T-helper 1 cell (primary cell): Measurements from ENCODE around the gene PTTG1IP.

Experiments
- DNase-seq, 5 donors: peaks; one replicate each; pipeline ENCODE4 v3.0.0-alpha.2; 2012 to 2020

PTTG1IP gene

GRCh38 chr21:44819283-44820243 is 53.9 kb downstream of the PTTG1IP start:
- no peak for DNase-seq

GRCh38 chr21:44818640-44819011 is 54.9 kb downstream of the PTTG1IP start:
- no peak for DNase-seq

GRCh38 chr21:44817914-44818639 is 55.4 kb downstream of the PTTG1IP start, which contains the start of gene SUMO3:
Gene SUMO3 (minus strand): TSS chr21:44818062. CDS start chr21:44817968, 94 bp downstream.
- peak; percentile 72 to 85 (median 74) for DNase-seq

GRCh38 chr21:44817506-44817880 is 56.0 kb downstream of the PTTG1IP start:
- DNase-seq: peak; percentile 88 to 93 (median 89)

- no peak for DNase-seq
These were observed 56.6 kb downstream of the PTTG1IP start for GRCh38 chr21:44816761-44817505.

- no peak for DNase-seq
These were observed 57.5 kb downstream of the PTTG1IP start for GRCh38 chr21:44815852-44816628.

- DNase-seq: no peak
These were observed 58.3 kb downstream of the PTTG1IP start for GRCh38 chr21:44815225-44815624.

- no peak for DNase-seq
These were observed 58.9 kb downstream of the PTTG1IP start for GRCh38 chr21:44814498-44815023.

- no peak for DNase-seq
These were observed 59.8 kb downstream of the PTTG1IP start for GRCh38 chr21:44813727-44814126.

GRCh38 chr21:44813149-44813548 is 60.3 kb downstream of the PTTG1IP start:
- DNase-seq: no peak

- no peak for DNase-seq
These were observed 60.9 kb downstream of the PTTG1IP start for GRCh38 chr21:44812640-44813039.

GRCh38 chr21:44810779-44811178 is 62.7 kb downstream of the PTTG1IP start:
- DNase-seq: no peak

GRCh38 chr21:44805859-44806258 is 67.6 kb downstream of the PTTG1IP start:
- DNase-seq: no peak

- DNase-seq: no peak
These were observed 68.3 kb downstream of the PTTG1IP start for GRCh38 chr21:44805226-44805625.

- no peak for DNase-seq
These were observed 68.7 kb downstream of the PTTG1IP start for GRCh38 chr21:44804762-44805161.

GRCh38 chr21:44803651-44804050 is 69.8 kb downstream of the PTTG1IP start:
- no peak for DNase-seq

GRCh38 chr21:44802396-44803153 is 70.9 kb downstream of the PTTG1IP start:
- DNase-seq: no peak

GRCh38 chr21:44801468-44802395 is 71.8 kb downstream of the PTTG1IP start, which contains the start of gene UBE2G2:
Gene UBE2G2 (minus strand): TSS chr21:44801820. CDS start chr21:44801748, 72 bp downstream.
- DNase-seq: peak; percentile 72 to 86 (median 81)

GRCh38 chr21:44800971-44801467 is 72.5 kb downstream of the PTTG1IP start:
- peak in 2 of 5 donors; percentile 23 to 38 for DNase-seq

GRCh38 chr21:44800103-44800502 is 73.4 kb downstream of the PTTG1IP start:
- peak in 1 of 5 donors; percentile 15 for DNase-seq
